Activated T-cell treated with anti-CD3 and anti-CD28 coated beads for 1 hour (primary cell): ENCODE data around the gene MB21D2.
"Not testable (repeated sequence)": the region's sequence is repeated elsewhere in the genome, so short reads cannot be mapped to it uniquely, and the experiment has no call there.

Experiments
- DNase-seq: peaks from one replicate; pipeline ENCODE4 v3.0.0-alpha.2; 2020; ENCODE audit warnings: low read depth

Gene MB21D2

GRCh38 chr3:192802957-192803899, 114.4 kb downstream of the MB21D2 start:
- DNase-seq = no peak

DNA sequence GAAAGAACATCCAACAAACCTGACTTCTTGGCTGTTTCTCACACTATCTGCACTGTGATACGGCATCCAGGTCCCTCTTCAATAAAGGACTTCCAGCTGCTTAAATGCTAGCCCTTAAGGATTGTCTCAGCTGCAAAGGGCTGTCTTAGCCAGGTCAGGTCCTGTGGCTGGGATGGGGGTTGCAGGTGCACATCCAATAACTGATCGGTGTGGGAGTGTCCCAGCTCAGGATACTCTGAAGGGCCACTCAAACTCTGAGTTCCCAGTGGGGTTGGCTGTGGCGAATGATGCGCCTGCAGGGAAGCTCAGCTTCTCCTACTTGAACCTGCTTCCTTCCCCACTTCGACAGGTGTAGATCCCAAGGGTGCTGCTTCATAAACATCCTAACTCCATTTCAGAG, 115.7 kb downstream of the MB21D2 start:
- no peak for DNase-seq

- DNase-seq = no peak
These were observed 117.9 kb downstream of the MB21D2 start for GRCh38 chr3:192799721-192800120.

DNA sequence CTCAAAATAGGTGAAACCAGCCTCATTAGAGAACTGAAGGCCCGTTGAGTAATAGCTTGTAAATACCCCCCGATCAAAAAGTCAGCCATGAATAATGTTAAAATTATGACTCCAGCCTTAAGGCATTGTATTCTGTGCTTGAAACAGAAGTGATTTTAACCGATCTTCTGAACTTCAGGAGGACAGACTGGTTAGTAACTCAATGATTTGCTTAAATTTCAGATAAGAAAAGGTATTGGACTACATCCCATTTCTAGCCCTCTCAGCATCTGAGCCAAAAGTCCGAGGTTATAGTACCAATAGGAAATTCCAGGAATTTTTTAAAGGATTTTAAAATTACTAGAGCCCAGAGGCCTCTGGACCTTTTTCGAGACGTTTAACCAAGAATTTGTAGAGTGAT, 122.6 kb downstream of the MB21D2 start:
- DNase-seq = no peak

DNA sequence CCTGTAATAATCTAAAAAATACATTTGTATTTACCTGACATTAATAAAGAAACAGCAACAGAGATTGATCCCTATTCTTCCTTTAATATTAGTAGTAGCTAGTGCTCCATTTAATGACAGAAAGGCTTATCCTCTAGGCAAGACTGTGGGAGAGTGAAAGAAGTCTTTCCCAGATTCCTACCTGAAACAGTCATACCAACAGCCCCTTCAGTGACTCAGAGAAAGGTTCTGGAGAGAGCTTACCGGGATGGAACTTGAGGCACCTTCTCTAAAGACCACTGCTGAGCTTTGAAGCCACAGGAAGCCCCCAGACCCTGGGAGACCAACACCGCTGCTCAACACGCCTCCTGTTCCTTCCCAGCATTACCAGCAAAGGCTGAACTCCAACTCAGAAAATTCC, 123.4 kb downstream of the MB21D2 start:
- DNase-seq = no peak

DNA sequence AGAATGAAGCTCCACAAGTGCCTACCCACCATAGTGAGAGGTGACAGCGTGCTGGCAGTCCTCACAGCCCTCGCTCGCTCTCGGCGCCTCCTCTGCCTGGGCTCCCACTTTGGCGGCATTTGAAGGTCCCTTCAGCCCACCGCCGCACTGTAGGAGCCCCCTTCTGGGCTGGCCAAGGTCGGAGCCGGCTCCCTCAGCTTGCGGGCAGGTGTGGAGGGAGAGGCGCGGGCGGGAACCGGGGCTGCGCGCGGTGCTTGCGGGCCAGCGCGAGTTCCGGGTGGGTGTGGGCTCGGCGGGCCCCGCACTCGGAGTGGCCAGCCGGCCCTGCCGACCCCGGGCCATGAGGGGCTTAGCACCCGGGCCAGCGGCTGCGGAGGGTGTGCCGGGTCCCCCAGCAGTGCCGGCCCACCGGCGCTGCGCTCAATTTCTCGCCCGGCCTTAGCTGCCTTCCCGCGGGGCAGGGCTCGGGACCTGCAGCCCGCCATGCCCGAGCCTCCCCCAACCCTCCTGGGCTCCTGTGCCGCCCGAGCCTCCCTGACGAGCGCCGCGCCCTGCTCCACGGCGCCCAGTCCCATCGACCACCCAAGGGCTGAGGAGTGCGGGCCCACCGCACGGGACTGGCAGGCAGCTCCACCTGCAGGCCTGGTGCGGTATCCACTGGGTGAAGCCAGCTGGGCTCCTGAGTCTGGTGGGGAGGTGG, 128.7 kb downstream of the MB21D2 start:
- not testable (repeated sequence) for DNase-seq

GRCh38 chr3:192778508-192778907, 139.1 kb downstream of the MB21D2 start:
- DNase-seq = no peak

GRCh38 chr3:192774341-192774740, 143.3 kb downstream of the MB21D2 start:
- not testable (repeated sequence) for DNase-seq

DNA sequence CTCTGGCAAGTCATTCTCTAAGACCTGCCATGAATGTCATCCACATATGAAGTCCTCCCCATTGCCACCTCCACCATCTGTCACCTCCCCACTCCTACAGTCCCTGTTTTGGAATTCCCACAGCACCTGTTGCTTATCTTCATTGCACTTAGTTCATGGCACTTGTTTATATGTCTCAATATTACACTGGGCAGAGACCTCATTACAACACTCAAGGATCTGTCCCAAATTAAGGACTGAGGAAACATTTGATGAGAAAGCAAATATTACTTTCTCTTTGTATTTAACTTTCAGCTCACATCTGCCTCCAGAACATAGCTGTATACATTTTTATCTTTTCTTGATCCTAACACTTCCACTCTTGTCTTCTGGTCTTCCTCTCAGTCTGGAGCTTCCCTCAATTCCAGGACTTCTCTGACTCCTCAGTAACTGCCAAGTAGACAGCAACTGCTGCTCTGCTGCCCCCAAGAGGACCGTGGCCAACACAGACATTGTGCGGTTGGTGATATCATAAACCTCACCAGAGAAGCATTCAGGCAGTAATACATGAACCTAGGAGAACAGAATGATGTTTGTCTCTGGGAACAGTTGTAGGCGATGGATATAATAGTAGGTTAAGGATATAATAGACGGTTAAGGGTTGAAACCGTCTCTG, 145.3 kb downstream of the MB21D2 start:
- DNase-seq = no peak

DNA sequence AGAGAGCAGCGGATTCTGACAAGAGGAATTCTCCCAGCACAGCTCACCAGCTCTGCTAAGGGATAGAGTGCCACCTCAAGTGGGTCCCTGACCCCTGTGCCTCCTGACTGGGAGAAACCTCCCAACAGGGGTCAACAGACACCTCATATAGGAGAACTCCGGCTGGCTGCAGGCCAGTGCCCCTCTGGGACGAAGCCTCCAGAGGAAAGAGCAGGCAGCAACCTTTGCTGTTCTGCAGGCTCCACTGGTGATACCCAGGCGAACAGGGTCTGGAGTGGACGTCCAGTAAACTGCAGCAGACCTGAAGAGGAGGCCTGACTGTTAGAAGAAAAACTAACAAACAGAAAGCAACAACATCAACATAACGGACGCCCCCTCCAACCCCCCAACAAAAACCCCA, 159.0 kb downstream of the MB21D2 start:
- no peak for DNase-seq

DNA sequence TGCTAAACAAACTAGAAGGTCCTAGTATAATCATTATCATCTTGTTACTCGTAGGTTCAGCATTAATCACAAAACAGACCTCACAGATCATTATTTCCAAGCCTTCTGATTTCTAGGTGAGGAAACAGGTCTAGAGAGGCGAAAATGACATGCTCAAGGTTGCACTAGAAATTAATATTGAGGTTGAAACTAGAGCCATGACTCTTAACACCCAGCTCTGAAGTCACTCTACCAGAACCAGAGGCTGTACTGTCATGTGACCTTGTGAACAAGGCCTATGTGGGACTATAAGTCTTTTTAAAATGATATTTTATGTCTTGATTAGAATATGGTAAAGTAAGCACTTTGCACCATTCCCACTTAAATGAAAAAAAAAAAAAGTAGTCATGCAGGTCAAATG, 166.5 kb downstream of the MB21D2 start:
- no peak for DNase-seq

DNA sequence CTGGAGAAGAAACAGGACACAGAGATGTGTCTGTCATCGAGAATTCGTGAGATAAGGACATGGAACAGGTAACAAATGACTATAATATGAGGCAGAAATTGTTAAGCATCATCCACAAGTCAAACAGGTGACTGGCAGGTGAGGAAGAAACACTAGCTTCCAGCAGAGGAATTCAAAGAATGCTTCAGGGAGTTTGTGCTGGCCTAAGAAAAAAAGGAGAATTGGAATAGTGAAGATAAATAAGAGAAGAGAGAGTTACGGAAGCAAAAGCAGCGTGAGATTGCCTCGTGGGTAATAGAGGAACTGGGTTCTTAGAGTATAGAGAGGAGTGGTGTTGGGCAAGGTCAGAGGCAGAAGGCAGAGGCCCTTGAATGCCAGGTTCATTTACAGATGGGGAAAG, 167.5 kb downstream of the MB21D2 start:
- DNase-seq = no peak

GRCh38 chr3:192747746-192748145, 169.9 kb downstream of the MB21D2 start:
- DNase-seq = no peak

DNA sequence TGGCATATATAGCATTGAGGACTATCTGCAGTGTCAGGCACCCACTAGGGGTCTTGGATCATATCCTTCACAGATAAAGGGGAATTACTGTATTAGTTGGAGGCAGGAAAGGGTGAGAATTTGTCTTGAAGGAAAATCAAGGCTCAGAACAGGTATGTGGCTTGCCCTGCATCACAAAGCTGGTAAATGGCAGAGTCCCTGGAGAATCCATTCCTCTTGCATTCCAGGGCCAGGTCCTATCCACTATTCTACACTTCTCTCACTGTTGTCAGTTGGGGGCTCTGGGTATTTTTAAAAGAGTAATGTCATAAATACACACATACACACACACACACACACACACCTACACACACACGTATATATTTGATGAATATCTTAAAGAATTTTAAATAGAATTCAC, 170.5 kb downstream of the MB21D2 start:
- DNase-seq = no peak
